KMS-11 (cell line): Measurements from ENCODE around the gene ATG2B.

ENCODE experiments used
- H2AFZ ChIP-seq: fragments of 200-600 bp; sonication (generic); 2 replicates; pipeline ENCODE4 v1.6.1; 2016; ENCODE audit warnings: antibody characterized with exemption, mixed run types, low read depth
- H3K27ac ChIP-seq: fragments of 200-600 bp; sonication (generic); 2 replicates; pipeline ENCODE4 v1.6.1; 2016; ENCODE audit warnings: mild to moderate bottlenecking, mixed run types
- H3K27me3 ChIP-seq: fragments of 200-600 bp; sonication (generic); 2 replicates; pipeline ENCODE4 v1.6.1; 2017; ENCODE audit warnings: mild to moderate bottlenecking, low read depth, mixed run types, moderate library complexity; ENCODE audit not compliant: insufficient read depth
- H3K36me3 ChIP-seq: fragments of 200-600 bp; sonication (generic); 2 replicates; pipeline ENCODE4 v1.6.1; 2017; ENCODE audit warnings: mild to moderate bottlenecking, mixed run types; ENCODE audit not compliant: insufficient read depth
- H3K4me1 ChIP-seq: fragments of 200-600 bp; sonication (generic); 2 replicates; pipeline ENCODE4 v1.6.1; 2016; ENCODE audit warnings: mild to moderate bottlenecking, low read depth, mixed run types; ENCODE audit not compliant: poor library complexity, severe bottlenecking
- H3K4me2 ChIP-seq: fragments of 200-600 bp; sonication (generic); 2 replicates; pipeline ENCODE4 v1.7.0; 2016; ENCODE audit warnings: mild to moderate bottlenecking, mixed run types
- H3K4me3 ChIP-seq: fragments of 200-600 bp; sonication (generic); IDR thresholded peaks from 2 replicates; pipeline ENCODE4 v1.6.1; 2017; ENCODE audit warnings: low read depth, low read length, mixed read lengths; ENCODE audit not compliant: insufficient read depth
- H3K79me2 ChIP-seq: fragments of 200-600 bp; sonication (generic); 2 replicates; pipeline ENCODE4 v1.6.1; 2016; ENCODE audit warnings: low read depth, mixed run types; ENCODE audit not compliant: insufficient read depth
- H3K9ac ChIP-seq: fragments of 200-600 bp; sonication (generic); 2 replicates; pipeline ENCODE4 v1.6.1; 2016; ENCODE audit warnings: mild to moderate bottlenecking, mixed run types
- H4K20me1 ChIP-seq: fragments of 200-600 bp; sonication (generic); 2 replicates; pipeline ENCODE4 v1.6.1; 2016; ENCODE audit warnings: mild to moderate bottlenecking, mixed run types; ENCODE audit not compliant: insufficient read depth
- CTCF ChIP-seq: fragments of 200-600 bp; sonication (generic); conservative IDR thresholded peaks from 2 replicates; pipeline ENCODE4 v1.6.1; 2017; ENCODE audit warnings: low read depth, mild to moderate bottlenecking, antibody characterized with exemption, low read length, moderate library complexity, mixed read lengths

Gene ATG2B

GRCh38 chr14:96279564-96279963 is 83.6 kb downstream of the ATG2B start:
- Histone ChIP-seq H3K27me3 (no peaks in the 10 kb centered on the region), H3K27ac (no peak overlapping the region)
- no peak for TF ChIP-seq CTCF

DNA sequence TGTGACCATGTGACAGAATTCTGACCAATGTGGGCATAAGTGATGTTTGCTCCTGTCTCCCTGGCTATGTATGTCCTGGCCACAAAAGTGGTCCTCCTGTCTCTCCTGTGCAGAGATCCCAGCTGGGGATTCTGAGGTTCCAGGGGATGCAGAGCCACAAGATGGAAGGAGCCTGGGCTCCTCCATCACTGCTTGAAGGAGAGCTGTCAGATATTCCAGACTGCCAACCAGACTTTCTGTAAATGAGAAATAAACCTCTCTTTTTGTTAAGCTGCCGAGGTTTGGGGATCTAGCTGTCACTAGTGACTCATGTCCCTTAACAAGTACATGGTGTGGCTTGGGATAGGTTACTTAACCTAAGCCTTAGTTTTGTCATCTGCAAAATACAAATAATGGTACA is 85.3 kb downstream of the ATG2B start:
- TF ChIP-seq CTCF, result no peak
- H3K27me3 ChIP-seq, result no peaks in the 10 kb centered on the region

More at GRCh38 chr14:96279564-96279963, 83.6 kb downstream of the ATG2B start:
- H3K36me3 ChIP-seq, result no peaks in the 10 kb centered on the region
- H4K20me1 ChIP-seq, result no peaks in the 10 kb centered on the region
- H3K4me1 ChIP-seq, result no peaks in the 10 kb centered on the region
- H3K4me3 ChIP-seq, result no peak overlapping the region
- no peaks in the 10 kb centered on the region for H3K79me2 ChIP-seq
- H3K4me2 ChIP-seq, result no peak overlapping the region
- no peak overlapping the region for H2AFZ ChIP-seq
- no peak overlapping the region for H3K9ac ChIP-seq

GRCh38 chr14:96275177-96276112 is 87.7 kb downstream of the ATG2B start:
- Histone ChIP-seq H3K27me3 (no peaks in the 10 kb centered on the region), H3K79me2 (no peaks in the 10 kb centered on the region), H3K36me3 (no peaks in the 10 kb centered on the region), H4K20me1 (no peaks in the 10 kb centered on the region), H2AFZ (no peak overlapping the region), H3K4me2 (no peak overlapping the region), H3K4me3 (no peak overlapping the region), H3K27ac (no peak overlapping the region), H3K4me1 (no peaks in the 10 kb centered on the region), H3K9ac (no peak overlapping the region)
- TF ChIP-seq CTCF, result peak; percentile 82

More for the DNA sequence above, 85.3 kb downstream of the ATG2B start:
- Histone ChIP-seq H3K36me3 (no peaks in the 10 kb centered on the region), H3K27ac (no peak overlapping the region), H3K4me3 (no peak overlapping the region), H3K79me2 (no peaks in the 10 kb centered on the region), H3K4me1 (no peaks in the 10 kb centered on the region), H3K9ac (no peak overlapping the region), H3K4me2 (no peak overlapping the region), H2AFZ (no peak overlapping the region), H4K20me1 (no peaks in the 10 kb centered on the region)

- no peak for TF ChIP-seq CTCF
- no peak overlapping the region for H2AFZ ChIP-seq
- no peaks in the 10 kb centered on the region for H3K36me3 ChIP-seq
- no peaks in the 10 kb centered on the region for H3K27me3 ChIP-seq
- no peaks in the 10 kb centered on the region for H4K20me1 ChIP-seq
- H3K4me3 ChIP-seq, result no peak overlapping the region
- no peak overlapping the region for H3K9ac ChIP-seq
- H3K4me1 ChIP-seq, result no peaks in the 10 kb centered on the region
- H3K4me2 ChIP-seq, result no peak overlapping the region
- H3K79me2 ChIP-seq, result no peaks in the 10 kb centered on the region
- no peak overlapping the region for H3K27ac ChIP-seq
Measured at GRCh38 chr14:96274543-96274942, 88.6 kb downstream of the ATG2B start.
